HepG2 (cell line): ENCODE measurements around the gene SF3B5. TPM values are rescaled to one million over a fixed set of nuclear protein-coding genes. Genes with fewer than 3 reads are reported as not detected.
A peak's percentile ranks its signal among the peaks of the same experiment; 100 is the strongest.

Source experiments
- AKAP8 ChIP-seq: sonication (generic); formaldehyde crosslinking; IDR thresholded peaks from 2 replicates; pipeline ENCODE4 v1.5.1; 2020; ENCODE audit warnings: mild to moderate bottlenecking, missing genetic modification reagents
- ARHGAP35 ChIP-seq: sonication (generic); formaldehyde crosslinking; IDR thresholded peaks from 2 replicates; pipeline ENCODE4 v1.9.0; 2022; ENCODE audit warnings: mild to moderate bottlenecking, inconsistent platforms, moderate library complexity, missing genetic modification reagents, borderline replicate concordance
- EP300 ChIP-seq, 3 experiments: sonication (generic) in 1 of 3; formaldehyde crosslinking in 1 of 3; IDR thresholded peaks; 2 replicates each; pipeline versions ENCODE4 v1.5.1 to v1.6.1; 2011 to 2020; ENCODE audit warnings: low read depth in 2 of 3, low read length in 2 of 3, borderline replicate concordance in 1 of 3, improper control_type of control experiment in 1 of 3, mild to moderate bottlenecking in 1 of 3, missing genetic modification reagents in 1 of 3, moderate library complexity in 1 of 3
- HMGA1 ChIP-seq: sonication (generic); formaldehyde crosslinking; conservative IDR thresholded peaks from 2 replicates; pipeline ENCODE4 v1.4.0; 2020; ENCODE audit warnings: missing genetic modification reagents
- HNF1A ChIP-seq, 2 experiments: sonication (generic) in 1 of 2; formaldehyde crosslinking in 1 of 2; IDR thresholded peaks; 2 replicates each; pipeline versions ENCODE4 v1.4.0 to v1.6.1; 2016 to 2020; ENCODE audit warnings: borderline replicate concordance in 1 of 2, low read depth in 1 of 2, mild to moderate bottlenecking in 1 of 2, missing genetic modification reagents in 1 of 2
- KDM6A ChIP-seq: IDR thresholded peaks from 2 replicates; pipeline ENCODE4 v1.6.1; 2016; ENCODE audit warnings: low read depth
- MLX ChIP-seq: IDR thresholded peaks from 2 replicates; pipeline ENCODE4 v1.6.1; 2016
- PAWR ChIP-seq: sonication (generic); formaldehyde crosslinking; IDR thresholded peaks from 2 replicates; pipeline ENCODE4 v1.4.0; 2020; ENCODE audit warnings: missing genetic modification reagents, mild to moderate bottlenecking, borderline replicate concordance
- POLR2G ChIP-seq: fragments of 200-400 bp; formaldehyde crosslinking; IDR thresholded peaks from 2 replicates; pipeline ENCODE4 v1.6.1; 2018; ENCODE audit warnings: mild to moderate bottlenecking, low read depth, low read length, moderate library complexity
- SIN3B ChIP-seq: fragments of 150-350 bp; IDR thresholded peaks from 2 replicates; pipeline ENCODE4 v1.6.1; 2014; ENCODE audit warnings: low read length
- SNAPC2 ChIP-seq: sonication (generic); formaldehyde crosslinking; IDR thresholded peaks from 2 replicates; pipeline ENCODE4 v1.8.1; 2022; ENCODE audit warnings: mild to moderate bottlenecking, missing genetic modification reagents
- STAG1 ChIP-seq: sonication (generic); formaldehyde crosslinking; IDR thresholded peaks from 2 replicates; pipeline ENCODE4 v1.4.0; 2020; ENCODE audit warnings: missing genetic modification reagents
- TFAP4 ChIP-seq: sonication (generic); IDR thresholded peaks from 2 replicates; pipeline ENCODE4 v1.6.1; 2016; ENCODE audit warnings: low read depth, borderline replicate concordance
- TGIF2 ChIP-seq: IDR thresholded peaks from 2 replicates; pipeline ENCODE4 v1.6.1; 2016; ENCODE audit warnings: control low read depth, missing compliant biosample characterization
- U2AF1 ChIP-seq: fragments of 200-400 bp; formaldehyde crosslinking; optimal IDR thresholded peaks from 2 replicates; pipeline ENCODE3; 2017; ENCODE audit warnings: mild to moderate bottlenecking, low read depth, low read length
- YY1 ChIP-seq: IDR thresholded peaks from 2 replicates; pipeline ENCODE4 v1.6.1; 2011; ENCODE audit warnings: low read length, low read depth, moderate library complexity, mild to moderate bottlenecking; ENCODE audit not compliant: insufficient read depth, insufficient replicate concordance
- ZNF101 ChIP-seq: sonication (generic); formaldehyde crosslinking; IDR thresholded peaks from 2 replicates; pipeline ENCODE4 v1.4.0; 2020; ENCODE audit warnings: mild to moderate bottlenecking, low read depth, missing genetic modification reagents, borderline replicate concordance
- ZNF143 ChIP-seq: sonication (generic); formaldehyde crosslinking; IDR thresholded peaks from 2 replicates; pipeline ENCODE4 v1.4.0; 2020; ENCODE audit warnings: missing genetic modification reagents
- ZNF337 ChIP-seq: sonication (generic); formaldehyde crosslinking; IDR thresholded peaks from 2 replicates; pipeline ENCODE4 v1.5.1; 2020; ENCODE audit warnings: missing genetic modification reagents, low read depth, mild to moderate bottlenecking, borderline replicate concordance
- ZNF530 ChIP-seq: sonication (generic); formaldehyde crosslinking; IDR thresholded peaks from 2 replicates; pipeline ENCODE4 v1.5.0; 2020; ENCODE audit warnings: low read depth, mild to moderate bottlenecking, missing genetic modification reagents
- ZNF737 ChIP-seq: sonication (generic); formaldehyde crosslinking; IDR thresholded peaks from 2 replicates; pipeline ENCODE4 v1.5.0; 2020; ENCODE audit warnings: missing genetic modification reagents, mild to moderate bottlenecking, borderline replicate concordance
- ZNF777 ChIP-seq: sonication (generic); formaldehyde crosslinking; IDR thresholded peaks from 2 replicates; pipeline ENCODE4 v1.4.0; 2020; ENCODE audit warnings: missing genetic modification reagents
- polyA plus RNA-seq, 8 experiments: library from polyadenylated mRNA; depleted of rRNA in 3 of 8; stranded (reverse) in 7 of 8; unstranded in 1 of 8; fragments of >200 nt; fragmentation: Illumina TruSeq in 4 of 8; extraction: Trizol in 4 of 8; gene quantifications; 2 replicates each; pipeline versions ENCODE4 v1.2.1 to v1.2.3, GENCODE V29; 2011 to 2016; ENCODE audit warnings: low read depth in 4 of 8, missing spikeins in 1 of 8, mixed read lengths in 1 of 8; ENCODE audit not compliant: insufficient read depth in 1 of 8
- total RNA-seq, 5 experiments: library from RNA; depleted of rRNA; stranded (reverse); fragments of >200 nt; fragmentation: Illumina TruSeq; extraction: Trizol; gene quantifications; 2 replicates each; pipeline ENCODE4 v1.2.3, GENCODE V29; 2016; ENCODE audit warnings: low read depth in 1 of 5

The SF3B5 gene
- total and polyA plus RNA-seq, 2 of the 13 experiments (the other 11 are each of a cell fraction or from before 2014, with no cell fraction given) = 263 to 292 TPM

- no peak for TF ChIP-seq SNAPC2 (CRISPR knock-in tag)
- TF ChIP-seq STAG1 (CRISPR knock-in tag) = no peak
- 0 out of 2 replicates have a peak, but pooled peaks have one; percentile 89 for TF ChIP-seq ZNF101
- TF ChIP-seq TGIF2 (CRISPR knock-in tag) = peak; percentile 92
- no peak for TF ChIP-seq U2AF1
- peak in 1 of 2 experiments; percentile 30; a peak in 1 of 4 replicates for TF ChIP-seq EP300 (IDR thresholded peaks at IDR 0.05; ENCODE audit: low read depth in 2 of 2, low read length in 2 of 2)
- peak; percentile 73 for TF ChIP-seq EP300 (CRISPR knock-in tag; IDR thresholded peaks at IDR 0.05; ENCODE audit: borderline replicate concordance)
- TF ChIP-seq HNF1A (IDR thresholded peaks at IDR 0.05; ENCODE audit: low read depth) = peak; percentile 50; the same call in 1 of the 2 replicates
- peak; percentile 73; the same call in 1 of the 2 replicates for TF ChIP-seq HNF1A (CRISPR knock-in tag; IDR thresholded peaks at IDR 0.05; ENCODE audit: borderline replicate concordance)
- 0 out of 2 replicates have a peak, but pooled peaks have one; percentile 62 for TF ChIP-seq MLX (CRISPR knock-in tag)
- TF ChIP-seq ZNF143 (CRISPR knock-in tag) = peak; percentile 97
- peak; percentile 96 for TF ChIP-seq ARHGAP35 (CRISPR knock-in tag)
- peak; percentile 96 for TF ChIP-seq POLR2G
- peak; percentile 91 for TF ChIP-seq SIN3B
- TF ChIP-seq TFAP4 = peak; percentile 33; the same call in 1 of the 2 replicates
- peak; percentile 87 for TF ChIP-seq ZNF777 (CRISPR knock-in tag)
- TF ChIP-seq ZNF530 (CRISPR knock-in tag) = no peak
- TF ChIP-seq AKAP8 = 0 out of 2 replicates have a peak, but pooled peaks have one; percentile 47
- TF ChIP-seq ZNF737 = no peak; the same call in none of the 2 replicates
- peak; percentile 56; the same call in 1 of the 2 replicates for TF ChIP-seq KDM6A
- peak; percentile 78 for TF ChIP-seq YY1
- TF ChIP-seq PAWR (CRISPR knock-in tag) = 0 out of 2 replicates have a peak, but pooled peaks have one; percentile 84
- TF ChIP-seq ZNF337 (CRISPR knock-in tag) = no peak
- no peak for TF ChIP-seq HMGA1
Observed at GRCh38 chr6:144095134-144096002, at the start of gene SF3B5 (continued).
